Stomach smooth muscle (tissue), 2 donors: Measurements from ENCODE around the gene HAPLN2.

Source experiments
- H3K27ac ChIP-seq: one replicate; pipeline ENCODE4 v1.7.0; 2013; ENCODE audit warnings: mild to moderate bottlenecking, low read length, inconsistent platforms
- H3K27me3 ChIP-seq, 2 donors: one replicate each; pipeline ENCODE4 v1.7.0; 2013; ENCODE audit warnings: low read length in 2 of 2; ENCODE audit not compliant: insufficient read depth in 2 of 2, control insufficient read depth in 1 of 2
- H3K36me3 ChIP-seq, 2 donors: one replicate each; pipeline ENCODE4 v1.7.0; 2013; ENCODE audit warnings: low read length in 2 of 2; ENCODE audit not compliant: control insufficient read depth in 2 of 2, insufficient read depth in 2 of 2
- H3K4me1 ChIP-seq: one replicate; pipeline ENCODE4 v1.7.0; 2013; ENCODE audit warnings: low read length; ENCODE audit not compliant: control insufficient read depth, insufficient read depth
- H3K4me3 ChIP-seq, 2 donors: one replicate each; pipeline ENCODE4 v1.7.0; 2013; ENCODE audit warnings: low read length in 2 of 2
- H3K9ac ChIP-seq, 2 donors: one replicate each; pipeline ENCODE4 v1.7.0; 2013; ENCODE audit warnings: low read length in 2 of 2, mild to moderate bottlenecking in 1 of 2
- H3K9me3 ChIP-seq, 2 donors: one replicate each; pipeline ENCODE4 v1.7.0; 2013; ENCODE audit warnings: low read length in 2 of 2; ENCODE audit not compliant: control insufficient read depth in 2 of 2
- donor health status: healthy.
- donor health status: Pancreatic carcinoma.

HAPLN2 gene

DNA sequence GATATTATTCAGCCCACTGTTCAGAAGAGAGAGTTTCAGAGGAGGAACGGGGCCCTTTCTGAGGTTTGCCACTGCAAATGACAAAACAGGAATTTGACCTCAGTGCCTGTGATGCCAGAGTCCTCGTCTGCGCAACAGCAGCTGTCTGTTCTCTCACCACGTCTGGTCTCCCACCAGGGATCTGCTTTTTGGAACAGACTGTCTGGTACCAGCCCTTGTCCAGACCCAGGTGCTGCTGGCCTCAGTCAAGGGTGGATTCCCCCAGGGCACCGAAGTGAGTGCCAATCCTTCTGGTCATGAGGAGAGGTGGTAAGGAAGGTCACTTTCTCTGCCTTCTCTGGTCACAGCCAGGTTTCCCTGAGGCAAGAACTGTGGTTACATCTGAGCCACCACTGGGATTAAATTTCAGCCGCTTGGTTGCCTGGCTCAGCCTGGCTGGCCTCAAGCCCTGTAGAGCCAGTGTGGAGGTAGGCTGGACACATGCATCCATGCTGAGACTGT is 20.4 kb downstream of the HAPLN2 start:
- Histone ChIP-seq H3K27ac (no peak overlapping the region), H3K4me1 (peaks cover 14% of the 10 kb centered on the region), H3K36me3 (no peaks in the 10 kb centered on the region), H3K4me3 (no peak overlapping the region), H3K27me3 (peaks cover 59 to 68% of the 10 kb centered on the region in 2 donors), H3K9ac (no peak overlapping the region), H3K9me3 (no peaks in the 10 kb centered on the region)

- H3K27me3 ChIP-seq, result peaks cover 63 to 78% of the 10 kb centered on the region in 2 donors
- no peak overlapping the region for H3K9ac ChIP-seq
- H3K27ac ChIP-seq, result no peak overlapping the region
- H3K4me3 ChIP-seq, result peak overlapping the region; percentile 19 to 47
- H3K36me3 ChIP-seq, result no peaks in the 10 kb centered on the region
- H3K9me3 ChIP-seq, result no peaks in the 10 kb centered on the region
- H3K4me1 ChIP-seq, result peaks cover 14% of the 10 kb centered on the region
Observed at GRCh38 chr1:156640842-156641706, 21.9 kb downstream of the HAPLN2 start.

DNA sequence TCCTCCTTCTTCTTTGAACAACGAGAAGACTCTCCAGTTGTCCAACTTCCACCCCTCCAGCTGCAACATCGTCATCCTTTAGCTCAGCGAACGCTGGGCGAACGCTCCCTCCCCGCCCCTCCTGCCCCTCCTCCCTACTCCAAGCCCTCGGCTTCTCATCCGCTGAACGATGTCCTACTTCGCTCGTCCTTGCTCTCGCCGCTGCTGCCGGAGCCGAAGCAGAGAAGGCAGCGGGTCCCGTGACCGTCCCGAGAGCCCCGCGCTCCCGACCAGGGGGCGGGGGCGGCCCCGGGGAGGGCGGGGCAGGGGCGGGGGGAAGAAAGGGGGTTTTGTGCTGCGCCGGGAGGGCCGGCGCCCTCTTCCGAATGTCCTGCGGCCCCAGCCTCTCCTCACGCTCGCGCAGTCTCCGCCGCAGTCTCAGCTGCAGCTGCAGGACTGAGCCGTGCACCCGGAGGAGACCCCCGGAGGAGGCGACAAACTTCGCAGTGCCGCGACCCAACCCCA is 22.6 kb downstream of the HAPLN2 start, which contains the start of gene BCAN:
Gene BCAN, plus strand, starts transcription at position 357 of the 504 bp plus-strand sequence. CDS start 3,938 bp downstream, outside the sequence.
- Histone ChIP-seq H3K9me3 (no peaks in the 10 kb centered on the region), H3K4me3 (peak within 1 kb of the TSS; percentile 19 to 55), H3K27me3 (peaks cover 65 to 82% of the 10 kb centered on the region in 2 donors), H3K27ac (no peak within 1 kb of the TSS), H3K36me3 (no peaks in the 10 kb centered on the region), H3K9ac (no peak within 1 kb of the TSS), H3K4me1 (peaks cover 14% of the 10 kb centered on the region)

- H3K9ac ChIP-seq, result no peak overlapping the region
Observed at GRCh38 chr1:156642265-156643048, 23.2 kb downstream of the HAPLN2 start.

GRCh38 chr1:156643049-156643777 is 24.0 kb downstream of the HAPLN2 start:
- no peak overlapping the region for H3K27ac ChIP-seq
- no peak overlapping the region for H3K4me3 ChIP-seq
- no peaks in the 10 kb centered on the region for H3K36me3 ChIP-seq
- H3K27me3 ChIP-seq, result peaks cover 72 to 83% of the 10 kb centered on the region in 2 donors
- H3K4me1 ChIP-seq, result peaks cover 14% of the 10 kb centered on the region
- no peaks in the 10 kb centered on the region for H3K9me3 ChIP-seq
- H3K9ac ChIP-seq, result no peak overlapping the region

More at GRCh38 chr1:156642265-156643048, 23.2 kb downstream of the HAPLN2 start:
- Histone ChIP-seq H3K9me3 (no peaks in the 10 kb centered on the region), H3K27me3 (peaks cover 71 to 85% of the 10 kb centered on the region in 2 donors), H3K27ac (no peak overlapping the region), H3K4me1 (peaks cover 14% of the 10 kb centered on the region), H3K4me3 (peak overlapping the region in 1 of 2 donors; percentile 55), H3K36me3 (no peaks in the 10 kb centered on the region)

GRCh38 chr1:156643778-156644092 is 24.5 kb downstream of the HAPLN2 start:
- Histone ChIP-seq H3K9ac (no peak overlapping the region), H3K4me3 (no peak overlapping the region), H3K36me3 (no peaks in the 10 kb centered on the region), H3K27ac (no peak overlapping the region), H3K4me1 (peaks cover 14% of the 10 kb centered on the region), H3K27me3 (peaks cover 72 to 82% of the 10 kb centered on the region in 2 donors), H3K9me3 (no peaks in the 10 kb centered on the region)

DNA sequence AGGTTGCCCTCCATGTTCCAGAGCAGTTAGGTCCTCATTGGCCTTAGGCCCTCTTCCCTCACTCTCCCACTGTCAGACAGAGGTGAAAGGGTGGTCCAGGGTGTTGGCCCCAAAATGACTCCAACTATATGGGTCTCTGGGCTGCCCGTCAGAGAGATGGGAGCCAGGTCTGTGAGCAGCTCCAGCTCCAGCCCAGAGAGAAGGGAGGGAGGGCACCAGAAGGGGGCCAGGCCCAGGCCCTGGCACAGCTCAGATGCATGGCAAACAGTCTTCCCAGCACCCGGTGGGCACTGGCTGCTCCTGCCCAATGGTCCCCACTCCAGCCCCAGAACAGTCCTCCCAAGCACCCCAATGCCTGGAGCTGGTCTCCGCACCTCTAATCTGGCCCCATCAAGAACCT is 24.9 kb downstream of the HAPLN2 start:
- Histone ChIP-seq H3K9ac (no peak overlapping the region), H3K27me3 (peaks cover 72 to 78% of the 10 kb centered on the region in 2 donors), H3K4me3 (no peak overlapping the region), H3K36me3 (no peaks in the 10 kb centered on the region), H3K27ac (no peak overlapping the region), H3K9me3 (no peaks in the 10 kb centered on the region), H3K4me1 (peaks cover 14% of the 10 kb centered on the region)

GRCh38 chr1:156644640-156645039 is 25.4 kb downstream of the HAPLN2 start:
- Histone ChIP-seq H3K4me1 (peaks cover 14% of the 10 kb centered on the region), H3K27me3 (peaks cover 67 to 73% of the 10 kb centered on the region in 2 donors), H3K9ac (no peak overlapping the region), H3K27ac (no peak overlapping the region), H3K9me3 (no peaks in the 10 kb centered on the region), H3K36me3 (no peaks in the 10 kb centered on the region), H3K4me3 (no peak overlapping the region)

DNA sequence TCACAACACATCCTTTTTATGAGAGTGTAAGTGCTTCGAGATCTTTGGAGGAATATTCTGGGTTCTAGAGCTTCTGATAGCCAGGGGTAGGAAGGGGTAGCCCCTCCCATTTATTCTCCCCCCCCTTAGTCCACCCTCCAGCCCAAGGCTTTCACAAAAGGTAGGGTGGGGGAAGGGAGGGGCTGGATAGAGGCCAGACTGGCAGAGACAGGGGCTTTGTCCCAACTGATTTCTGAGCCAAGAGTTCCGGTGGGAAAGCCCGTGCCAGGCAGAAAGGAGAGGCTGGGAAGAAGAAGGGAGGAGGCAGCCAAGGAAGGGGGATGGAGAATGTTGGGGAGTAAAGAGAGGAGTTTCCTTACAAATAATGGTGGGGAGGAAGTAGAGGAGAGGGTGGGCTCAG is 25.8 kb downstream of the HAPLN2 start:
- Histone ChIP-seq H3K27me3 (peaks cover 65 to 69% of the 10 kb centered on the region in 2 donors), H3K4me1 (peaks cover 14% of the 10 kb centered on the region), H3K9me3 (no peaks in the 10 kb centered on the region), H3K36me3 (no peaks in the 10 kb centered on the region), H3K4me3 (no peak overlapping the region), H3K9ac (no peak overlapping the region), H3K27ac (no peak overlapping the region)

GRCh38 chr1:156645666-156646065 is 26.5 kb downstream of the HAPLN2 start:
- no peak overlapping the region for H3K4me3 ChIP-seq
- H3K4me1 ChIP-seq, result peaks cover 14% of the 10 kb centered on the region
- H3K27ac ChIP-seq, result no peak overlapping the region
- no peak overlapping the region for H3K9ac ChIP-seq
- no peaks in the 10 kb centered on the region for H3K9me3 ChIP-seq
- no peaks in the 10 kb centered on the region for H3K36me3 ChIP-seq
- peaks cover 63 to 65% of the 10 kb centered on the region in 2 donors for H3K27me3 ChIP-seq
